ENCODE measurements around the gene CCDC120. TPM values are rescaled to one million over a fixed set of nuclear protein-coding genes. Genes with fewer than 3 reads are reported as not detected.
A peak's percentile ranks its signal among the peaks of the same experiment; 100 is the strongest.

Gene CCDC120
- total RNA-seq, 1 donor from 2014 or later: 4.4 TPM

- no peaks in the 10 kb centered on the region for H3K4me1 Mint-ChIP-seq (ENCODE audit: low read depth)
- H3K4me3 Mint-ChIP-seq: no peak overlapping the region
- no peaks in the 10 kb centered on the region for H3K27me3 Mint-ChIP-seq (ENCODE audit: insufficient read depth)
- H3K27ac Mint-ChIP-seq: no peak overlapping the region
- no peak for DNase-seq (ENCODE audit: low spot score)
- H3K9me3 Mint-ChIP-seq: no peaks in the 10 kb centered on the region
- H3K36me3 Mint-ChIP-seq (ENCODE audit: low read depth): peaks cover 7% of the 10 kb centered on the region
- intact Hi-C loops (cut with micrococcal nuclease): no loop called here
Observed at GRCh38 chrX:49067285-49068120, 8.7 kb downstream of the CCDC120 start.

- H3K27me3 Mint-ChIP-seq (ENCODE audit: insufficient read depth): no peaks in the 10 kb centered on the region
- no peak overlapping the region for H3K27ac Mint-ChIP-seq
- H3K9me3 Mint-ChIP-seq: no peaks in the 10 kb centered on the region
- H3K4me3 Mint-ChIP-seq: no peak overlapping the region
- no peak for DNase-seq (ENCODE audit: low spot score)
- H3K36me3 Mint-ChIP-seq (ENCODE audit: low read depth): peaks cover 16% of the 10 kb centered on the region
- peaks cover 6% of the 10 kb centered on the region for H3K4me1 Mint-ChIP-seq (ENCODE audit: low read depth)
- intact Hi-C loops (cut with micrococcal nuclease): no loop called here
Observed at GRCh38 chrX:49069038-49069437, 10.2 kb downstream of the CCDC120 start.

- Mint-ChIP-seq H3K4me3 (no peak overlapping the region), H3K9me3 (no peaks in the 10 kb centered on the region), H3K4me1 (ENCODE audit: low read depth) (peaks cover 6% of the 10 kb centered on the region), H3K27me3 (ENCODE audit: insufficient read depth) (no peaks in the 10 kb centered on the region), H3K36me3 (ENCODE audit: low read depth) (peaks cover 25% of the 10 kb centered on the region), H3K27ac (no peak overlapping the region)
- DNase-seq (ENCODE audit: low spot score): no peak
- intact Hi-C loops (cut with micrococcal nuclease): loop anchor here (5.0 kb wide), 1 partner anchor 594 kb away; the partner anchor contains the start of gene FTSJ1
Observed at GRCh38 chrX:49070988-49071387, 12.2 kb downstream of the CCDC120 start.

DNA sequence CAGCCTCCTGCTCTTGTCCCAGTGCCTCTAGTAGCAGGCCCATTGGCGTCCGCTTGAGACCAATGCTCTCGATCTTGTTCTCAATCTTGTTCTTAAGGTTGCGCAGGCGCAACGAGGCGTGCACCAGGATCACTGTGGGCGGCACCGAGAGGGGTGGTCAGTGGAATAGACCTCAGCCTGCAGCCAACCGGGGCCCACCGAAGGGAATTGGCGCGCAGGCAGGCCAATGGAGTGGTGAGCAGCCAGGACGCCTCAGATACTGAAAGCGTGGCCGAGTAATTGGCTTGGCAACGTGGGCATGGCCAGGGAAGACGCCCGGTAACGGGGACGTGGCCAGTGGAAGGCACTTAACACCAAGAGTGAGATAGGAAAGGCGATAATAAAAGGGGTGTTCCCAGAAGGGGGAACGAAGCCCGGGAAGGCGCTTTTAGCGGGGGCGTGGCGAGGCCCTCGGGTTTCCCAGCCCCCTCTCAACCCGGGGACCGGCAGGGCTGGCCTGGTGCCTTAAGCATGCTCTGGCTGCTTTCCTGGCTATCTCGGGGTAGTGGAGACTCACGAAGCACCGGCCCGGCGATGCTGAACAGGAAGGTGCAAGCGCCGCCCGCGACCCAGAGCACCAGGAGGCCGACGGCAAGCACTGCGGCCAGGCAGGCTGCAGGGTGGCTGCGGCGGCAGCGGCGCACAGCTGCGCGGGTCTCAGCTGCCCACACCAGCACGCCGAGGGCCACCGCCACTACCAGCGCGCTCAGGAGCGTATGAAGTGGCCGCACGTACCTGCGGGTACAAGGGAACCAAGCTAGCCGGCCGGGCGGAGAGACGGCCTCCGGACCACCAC, 13.3 kb downstream of the CCDC120 start:
- Mint-ChIP-seq H3K4me3 (peak overlapping the region; percentile 84), H3K4me1 (ENCODE audit: low read depth) (peaks cover 6% of the 10 kb centered on the region), H3K36me3 (ENCODE audit: low read depth) (peaks cover 25% of the 10 kb centered on the region), H3K27me3 (ENCODE audit: insufficient read depth) (no peaks in the 10 kb centered on the region), H3K27ac (no peak overlapping the region), H3K9me3 (no peaks in the 10 kb centered on the region)
- DNase-seq (ENCODE audit: low spot score): no peak
- intact Hi-C loops (cut with micrococcal nuclease): loop anchor here (5.0 kb wide), 1 partner anchor 595 kb away; the partner anchor contains the start of gene FTSJ1

DNA sequence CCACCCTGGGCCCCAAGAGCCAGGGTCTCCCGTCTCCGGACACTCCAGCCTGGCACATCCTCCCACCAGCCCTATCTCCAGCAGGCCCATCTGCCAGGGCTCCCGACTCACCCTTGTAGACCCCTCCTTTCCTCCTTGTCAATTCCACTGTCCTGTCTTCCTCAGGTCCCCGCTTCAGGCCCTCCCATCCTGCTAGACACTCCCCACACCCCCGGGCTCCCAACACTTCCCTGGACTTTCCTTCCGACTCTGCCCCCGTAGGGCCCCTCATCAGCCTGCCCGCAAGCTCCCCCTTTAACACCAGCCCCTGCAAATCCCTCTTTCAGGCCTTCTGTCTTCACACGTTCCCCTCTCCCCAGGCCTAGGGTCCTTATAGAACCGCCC, 13.9 kb downstream of the CCDC120 start:
- no peaks in the 10 kb centered on the region for H3K9me3 Mint-ChIP-seq
- peak overlapping the region; percentile 74 for H3K27ac Mint-ChIP-seq
- peaks cover 6% of the 10 kb centered on the region for H3K4me1 Mint-ChIP-seq (ENCODE audit: low read depth)
- peak overlapping the region; percentile 84 for H3K4me3 Mint-ChIP-seq
- no peaks in the 10 kb centered on the region for H3K27me3 Mint-ChIP-seq (ENCODE audit: insufficient read depth)
- H3K36me3 Mint-ChIP-seq (ENCODE audit: low read depth): peaks cover 25% of the 10 kb centered on the region
- intact Hi-C loops (cut with micrococcal nuclease): loop anchor here (5.0 kb wide), 1 partner anchor 595 kb away; the partner anchor contains the start of gene FTSJ1
- no peak for DNase-seq (ENCODE audit: low spot score)

DNA sequence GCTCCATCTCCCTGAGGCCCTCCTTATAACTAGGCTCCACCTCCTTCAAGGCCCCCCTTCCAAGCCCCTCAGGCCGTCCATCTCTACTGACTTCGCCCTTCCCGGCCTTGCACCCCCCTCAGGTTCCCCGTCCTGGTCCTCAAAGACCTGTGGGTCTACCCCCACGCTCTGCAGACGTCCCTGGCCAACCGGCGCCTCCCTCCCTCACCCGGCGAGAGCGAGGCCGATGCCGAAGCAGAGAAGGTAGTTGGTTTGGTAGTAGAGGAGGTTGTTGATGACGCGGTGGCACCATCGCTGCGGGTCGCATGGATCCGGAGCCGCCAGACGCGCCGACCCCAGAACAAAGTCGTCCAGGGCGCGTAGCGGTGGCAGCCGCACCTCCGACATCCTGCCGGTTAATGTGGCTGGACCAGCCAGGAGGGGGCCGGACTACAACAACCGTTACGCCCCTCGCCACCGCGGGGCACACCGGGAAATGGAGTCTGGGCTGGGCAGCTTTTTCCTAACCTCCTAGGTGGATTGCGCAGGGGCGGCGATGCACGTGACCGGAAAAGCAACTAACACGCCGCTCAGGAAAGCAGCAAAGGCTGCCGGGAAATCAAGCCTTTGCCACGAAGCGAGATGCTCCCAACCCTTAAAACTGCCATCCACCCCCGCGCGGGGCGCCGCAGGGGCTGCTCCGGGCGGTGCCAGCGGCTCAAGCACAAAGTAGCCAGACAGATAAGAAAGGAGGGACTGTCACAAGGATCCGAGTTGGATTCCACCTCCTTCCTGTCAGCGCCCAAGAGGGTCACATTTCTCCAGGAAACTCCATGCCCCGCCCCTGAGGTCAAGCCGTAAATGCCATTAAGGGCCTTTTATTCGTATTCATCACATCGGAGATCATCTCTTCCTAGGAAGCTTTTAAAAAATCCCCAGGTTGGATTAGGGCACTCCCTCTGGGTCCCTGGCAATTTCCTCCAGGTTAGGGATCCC, 15.1 kb downstream of the CCDC120 start, which contains the start of gene PRAF2:
Gene PRAF2 (minus strand): TSS at position 402 of the 975 bp plus-strand sequence. CDS start 15 bp downstream, at position 387.
- peak; percentile 84 for DNase-seq (ENCODE audit: low spot score)
- peaks cover 12% of the 10 kb centered on the region for H3K4me1 Mint-ChIP-seq (ENCODE audit: low read depth)
- no peaks in the 10 kb centered on the region for H3K9me3 Mint-ChIP-seq
- peak within 1 kb of the TSS; percentile 84 for H3K4me3 Mint-ChIP-seq
- H3K27me3 Mint-ChIP-seq (ENCODE audit: insufficient read depth): no peaks in the 10 kb centered on the region
- peaks cover 27% of the 10 kb centered on the region for H3K36me3 Mint-ChIP-seq (ENCODE audit: low read depth)
- H3K27ac Mint-ChIP-seq: peak within 1 kb of the TSS; percentile 74
- intact Hi-C loops (cut with micrococcal nuclease): loop anchor here (1.0 to 5.0 kb wide), 5 partner anchors 27 to 597 kb away; partner anchors contain the start of genes FTSJ1, GRIPAP1 and TFE3

GRCh38 chrX:49075347-49075746, 16.5 kb downstream of the CCDC120 start:
- no peak for DNase-seq (ENCODE audit: low spot score)
- no peaks in the 10 kb centered on the region for H3K27me3 Mint-ChIP-seq (ENCODE audit: insufficient read depth)
- no peak overlapping the region for H3K4me3 Mint-ChIP-seq
- peaks cover 25% of the 10 kb centered on the region for H3K36me3 Mint-ChIP-seq (ENCODE audit: low read depth)
- no peaks in the 10 kb centered on the region for H3K9me3 Mint-ChIP-seq
- peaks cover 18% of the 10 kb centered on the region for H3K4me1 Mint-ChIP-seq (ENCODE audit: low read depth)
- H3K27ac Mint-ChIP-seq: no peak overlapping the region
- intact Hi-C loops (cut with micrococcal nuclease): no loop called here

- Mint-ChIP-seq H3K9me3 (no peaks in the 10 kb centered on the region), H3K36me3 (ENCODE audit: low read depth) (peaks cover 16% of the 10 kb centered on the region), H3K27ac (no peak overlapping the region), H3K4me1 (ENCODE audit: low read depth) (peaks cover 16% of the 10 kb centered on the region), H3K27me3 (ENCODE audit: insufficient read depth) (no peaks in the 10 kb centered on the region), H3K4me3 (no peak overlapping the region)
- intact Hi-C loops (cut with micrococcal nuclease): loop anchor here (2.0 kb wide), 2 partner anchors 35 to 45 kb away; partner anchors contain the start of genes GPKOW and TFE3
- DNase-seq (ENCODE audit: low spot score): no peak
Observed at GRCh38 chrX:49077941-49078340, 19.1 kb downstream of the CCDC120 start.

GRCh38 chrX:49079489-49080428, 21.0 kb downstream of the CCDC120 start, which contains the start of gene WDR45:
Gene WDR45 (minus strand): TSS chrX:49079887. CDS start chrX:49078095, 1,792 bp downstream.
- H3K9me3 Mint-ChIP-seq: no peaks in the 10 kb centered on the region
- peak; percentile 68 for DNase-seq (ENCODE audit: low spot score)
- peak within 1 kb of the TSS; percentile 93 for H3K27ac Mint-ChIP-seq
- H3K4me1 Mint-ChIP-seq (ENCODE audit: low read depth): peaks cover 12% of the 10 kb centered on the region
- peak within 1 kb of the TSS; percentile 99 for H3K4me3 Mint-ChIP-seq
- H3K36me3 Mint-ChIP-seq (ENCODE audit: low read depth): peaks cover 6% of the 10 kb centered on the region
- no peaks in the 10 kb centered on the region for H3K27me3 Mint-ChIP-seq (ENCODE audit: insufficient read depth)
- intact Hi-C loops (cut with micrococcal nuclease): loop anchor here (1.0 to 2.0 kb wide), 3 partner anchors 22 to 43 kb away; partner anchors contain the start of genes GPKOW and TFE3

GRCh38 chrX:49082271-49082871, 23.6 kb downstream of the CCDC120 start:
- no peak overlapping the region for H3K27ac Mint-ChIP-seq
- H3K27me3 Mint-ChIP-seq (ENCODE audit: insufficient read depth): no peaks in the 10 kb centered on the region
- peaks cover 12% of the 10 kb centered on the region for H3K4me1 Mint-ChIP-seq (ENCODE audit: low read depth)
- peaks cover 2% of the 10 kb centered on the region for H3K36me3 Mint-ChIP-seq (ENCODE audit: low read depth)
- DNase-seq (ENCODE audit: low spot score): no peak
- peak overlapping the region; percentile 37 for H3K4me3 Mint-ChIP-seq
- no peaks in the 10 kb centered on the region for H3K9me3 Mint-ChIP-seq
- intact Hi-C loops (cut with micrococcal nuclease): no loop called here

GRCh38 chrX:49089553-49089952, 30.8 kb downstream of the CCDC120 start:
- Mint-ChIP-seq H3K36me3 (ENCODE audit: low read depth) (no peaks in the 10 kb centered on the region), H3K27ac (no peak overlapping the region), H3K27me3 (ENCODE audit: insufficient read depth) (no peaks in the 10 kb centered on the region), H3K9me3 (no peaks in the 10 kb centered on the region), H3K4me1 (ENCODE audit: low read depth) (no peaks in the 10 kb centered on the region), H3K4me3 (no peak overlapping the region)
- intact Hi-C loops (cut with micrococcal nuclease): no loop called here
- no peak for DNase-seq (ENCODE audit: low spot score)
